Epithelial cell of proximal tubule (primary cell): ENCODE results near the gene FAM181A. TPM values are rescaled to one million over a fixed set of nuclear protein-coding genes. Genes with fewer than 3 reads are reported as not detected.

Experiments used
- DNase-seq: peaks from one replicate; pipeline ENCODE4 v3.0.0-alpha.2; 2011; ENCODE audit warnings: low read depth
- H3K4me3 ChIP-seq: 2 replicates; pipeline ENCODE4 v1.5.1; 2011; ENCODE audit warnings: low read depth, mild to moderate bottlenecking, low read length
- CTCF ChIP-seq: conservative IDR thresholded peaks from 2 replicates; pipeline ENCODE4 v1.5.1; 2012; ENCODE audit warnings: low read depth, mild to moderate bottlenecking, low read length
- total RNA-seq: library from RNA; depleted of rRNA; stranded (reverse); fragments of >200 nt; gene quantifications from 2 replicates; pipeline ENCODE4 v1.2.3, GENCODE V29; 2015

The FAM181A gene
- total RNA-seq, 1 donor from 2014 or later: not detected

GRCh38 chr14:93969082-93969828 is 42.1 kb downstream of the FAM181A start:
- H3K4me3 ChIP-seq: no peak overlapping the region
- DNase-seq: no peak
- TF ChIP-seq CTCF: no peak

GRCh38 chr14:93970585-93970964 is 43.4 kb downstream of the FAM181A start:
- DNase-seq: no peak
- peak overlapping the region; percentile 48 for H3K4me3 ChIP-seq
- TF ChIP-seq CTCF: peak; percentile 63

GRCh38 chr14:93970965-93971634 is 44.0 kb downstream of the FAM181A start:
- TF ChIP-seq CTCF: no peak
- DNase-seq: no peak
- peak overlapping the region; percentile 48 for H3K4me3 ChIP-seq

- no peak overlapping the region for H3K4me3 ChIP-seq
- TF ChIP-seq CTCF: no peak
- DNase-seq: no peak
Observed at GRCh38 chr14:93971635-93972027, 44.5 kb downstream of the FAM181A start.

- TF ChIP-seq CTCF: no peak
- no peak for DNase-seq
- no peak overlapping the region for H3K4me3 ChIP-seq
Observed at GRCh38 chr14:93972618-93973205, 45.6 kb downstream of the FAM181A start.

GRCh38 chr14:93973607-93974006 is 46.5 kb downstream of the FAM181A start:
- no peak for DNase-seq
- no peak overlapping the region for H3K4me3 ChIP-seq
- TF ChIP-seq CTCF: no peak

GRCh38 chr14:93974299-93974698 is 47.2 kb downstream of the FAM181A start:
- DNase-seq: no peak
- no peak overlapping the region for H3K4me3 ChIP-seq
- no peak for TF ChIP-seq CTCF
